Measurements from ENCODE around the gene LPCAT3. TPM values are rescaled to one million over a fixed set of nuclear protein-coding genes. Genes with fewer than 3 reads are reported as not detected.

Gene LPCAT3
- polyA plus RNA-seq, 2 of the 4 experiments (the other 2 are of a cell fraction), result 42.8 to 53.4 TPM

DNA sequence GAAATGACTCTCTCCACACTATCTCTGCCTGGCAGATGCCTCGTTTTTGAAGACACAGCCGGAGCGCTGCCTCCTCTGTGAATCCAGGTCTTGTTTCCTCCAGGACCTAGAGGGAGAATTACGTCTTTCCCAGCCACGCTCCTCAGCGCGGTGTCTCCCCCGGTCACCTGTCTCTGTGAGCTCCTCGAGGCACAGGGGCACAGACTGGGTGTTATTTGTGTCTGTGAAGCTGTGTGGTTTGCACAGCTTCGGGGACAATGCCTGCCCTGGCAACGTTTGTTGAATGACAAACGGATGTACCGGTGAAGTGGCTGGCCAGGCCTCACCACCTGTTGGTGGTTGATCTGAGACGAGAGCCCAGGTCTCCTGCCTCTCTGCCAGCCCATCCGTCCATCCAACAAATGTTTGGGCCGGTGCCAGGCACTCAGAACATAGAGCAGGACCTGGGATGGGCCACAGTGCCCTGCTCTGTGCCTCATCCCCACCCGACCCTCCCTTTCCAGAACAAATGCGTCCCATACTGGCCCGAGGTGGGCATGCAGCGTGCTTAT lies 61.0 kb downstream of the LPCAT3 start:
- POLR2A ChIA-PET, result no interaction called here
- H3K4me2 ChIP-seq, result no peak overlapping the region
- H3K9me3 ChIP-seq, result no peaks in the 10 kb centered on the region
- no peak overlapping the region for H3K4me3 ChIP-seq
- 79% methylated on average over 18 of the region's 20 CpGs for WGBS (ENCODE audit: missing lambda C conversion rate)
- no peak overlapping the region for H3K27ac ChIP-seq
- FAIRE-seq (no peak), ATAC-seq (no peak), DNase-seq (ENCODE audit: low read depth in 1 of 2, low spot score in 1 of 2) (no peak)
- no peak for TF ChIP-seq GATA3 (IDR thresholded peaks at IDR 0.05; ENCODE audit: borderline replicate concordance)
- CTCF ChIA-PET, result interaction anchor here (1.0 to 11.2 kb wide), 8 partner anchors 8 to 156 kb away, joined by 3 to 354 read pairs (median 8); partner anchors contain the start of genes C12orf57, RNU7-1 and SPSB2
- peaks cover 15% of the 10 kb centered on the region for H3K4me1 ChIP-seq

DNA sequence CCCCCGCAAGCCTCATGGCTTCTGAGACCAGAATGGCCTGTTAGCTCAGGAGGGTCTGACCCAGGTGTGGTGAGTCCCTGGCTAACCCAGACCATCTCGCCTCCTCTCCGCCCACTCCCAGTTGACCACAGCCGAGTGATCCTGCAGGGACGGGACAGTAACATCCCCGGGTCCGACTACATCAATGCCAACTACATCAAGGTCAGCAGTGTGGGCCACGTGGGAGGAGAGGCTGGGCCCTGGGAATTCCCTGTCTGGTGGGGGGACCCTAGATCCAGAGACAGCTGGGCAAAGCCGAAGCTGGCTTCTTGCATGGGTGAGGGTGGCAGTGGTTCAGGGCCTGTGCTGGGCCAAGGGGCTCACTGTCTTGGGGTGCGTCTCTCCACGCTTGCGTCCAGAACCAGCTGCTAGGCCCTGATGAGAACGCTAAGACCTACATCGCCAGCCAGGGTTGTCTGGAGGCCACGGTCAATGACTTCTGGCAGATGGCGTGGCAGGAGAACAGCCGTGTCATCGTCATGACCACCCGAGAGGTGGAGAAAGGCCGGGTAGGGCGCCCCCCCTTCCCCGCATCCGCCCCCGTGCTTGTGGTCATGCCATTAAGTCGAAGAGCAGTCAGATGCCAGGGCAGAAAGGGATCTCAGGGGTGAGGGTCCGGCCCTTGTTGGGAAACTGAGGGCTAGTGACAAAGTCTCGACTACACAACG lies 62.1 kb downstream of the LPCAT3 start:
- TF ChIP-seq MAFK (IDR thresholded peaks at IDR 0.05; ENCODE audit: partially characterized antibody) (no peak), CHD2 (IDR thresholded peaks at IDR 0.05; ENCODE audit: low read length, partially characterized antibody) (no peak)
- H3K4me2 ChIP-seq, result no peak overlapping the region
- no peak for DNase-seq (ENCODE audit: low read depth in 1 of 2, low spot score in 1 of 2)
- no peak for ATAC-seq
- no peaks in the 10 kb centered on the region for H3K9me3 ChIP-seq
- ChIA-PET CTCF (interaction anchor here (1.2 to 11.2 kb wide), 6 partner anchors 9 to 157 kb away, joined by 3 to 354 read pairs (median 11); partner anchors contain the start of genes C12orf57 and RNU7-1), POLR2A (interaction anchor here (1.3 kb wide), 1 partner anchor 10 kb away, joined by 4 read pairs; no protein-coding TSS in a partner anchor)
- no peak for FAIRE-seq
- H3K27ac ChIP-seq, result no peak overlapping the region
- peaks cover 5% of the 10 kb centered on the region for H3K4me1 ChIP-seq
- 80% methylated on average over 26 of the region's 28 CpGs for WGBS (ENCODE audit: missing lambda C conversion rate)
- H3K4me3 ChIP-seq, result no peak overlapping the region

DNA sequence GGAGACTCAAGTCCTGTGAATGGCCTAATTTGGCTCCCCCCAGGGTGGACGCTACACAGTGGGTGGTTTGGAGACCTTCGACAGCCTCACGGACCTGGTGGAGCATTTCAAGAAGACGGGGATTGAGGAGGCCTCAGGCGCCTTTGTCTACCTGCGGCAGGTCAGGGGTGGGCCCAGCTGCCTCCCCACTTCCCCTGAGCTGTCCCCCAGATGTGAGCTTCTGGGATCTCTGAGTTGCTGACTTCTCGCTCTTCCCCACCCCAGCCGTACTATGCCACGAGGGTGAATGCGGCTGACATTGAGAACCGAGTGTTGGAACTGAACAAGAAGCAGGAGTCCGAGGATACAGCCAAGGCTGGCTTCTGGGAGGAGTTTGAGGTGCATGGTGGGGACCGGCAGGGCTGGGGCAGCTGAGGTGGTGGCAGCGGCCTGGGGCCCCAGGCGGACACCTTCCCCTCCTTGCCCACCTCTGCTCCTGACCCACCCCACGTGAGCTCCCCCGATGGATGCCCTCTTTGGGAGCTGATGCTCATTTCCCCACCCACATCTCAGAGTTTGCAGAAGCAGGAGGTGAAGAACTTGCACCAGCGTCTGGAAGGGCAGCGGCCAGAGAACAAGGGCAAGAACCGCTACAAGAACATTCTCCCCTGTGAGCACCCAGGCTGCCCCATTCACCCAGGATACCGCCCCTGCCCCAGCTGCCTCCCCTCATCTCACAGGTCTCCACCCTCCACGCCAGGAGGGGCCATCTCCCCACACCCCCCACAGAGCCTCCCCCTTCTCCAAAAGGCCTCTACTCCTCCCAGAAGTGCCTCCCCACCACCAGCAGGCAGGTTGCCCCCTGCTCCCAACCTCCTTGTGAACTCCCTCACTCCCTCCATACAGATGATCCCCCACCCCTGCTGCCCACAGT lies 62.9 kb downstream of the LPCAT3 start:
- Histone ChIP-seq H3K9me3 (no peaks in the 10 kb centered on the region), H3K4me3 (no peak overlapping the region), H3K27ac (no peak overlapping the region), H3K4me1 (no peaks in the 10 kb centered on the region), H3K4me2 (no peak overlapping the region)
- DNase-seq (ENCODE audit: low read depth in 1 of 2, low spot score in 1 of 2) (no peak), ATAC-seq (no peak), FAIRE-seq (no peak)
- TF ChIP-seq MAFK (IDR thresholded peaks at IDR 0.05; ENCODE audit: partially characterized antibody), result no peak
- no peak for TF ChIP-seq MYC (IDR thresholded peaks at IDR 0.05; ENCODE audit: borderline replicate concordance, low read length)
- no peak for TF ChIP-seq SMC3 (IDR thresholded peaks at IDR 0.05)
- TF ChIP-seq RCOR1 (IDR thresholded peaks at IDR 0.05; ENCODE audit: low read depth, low read length), result no peak
- TF ChIP-seq, protein P1, sequence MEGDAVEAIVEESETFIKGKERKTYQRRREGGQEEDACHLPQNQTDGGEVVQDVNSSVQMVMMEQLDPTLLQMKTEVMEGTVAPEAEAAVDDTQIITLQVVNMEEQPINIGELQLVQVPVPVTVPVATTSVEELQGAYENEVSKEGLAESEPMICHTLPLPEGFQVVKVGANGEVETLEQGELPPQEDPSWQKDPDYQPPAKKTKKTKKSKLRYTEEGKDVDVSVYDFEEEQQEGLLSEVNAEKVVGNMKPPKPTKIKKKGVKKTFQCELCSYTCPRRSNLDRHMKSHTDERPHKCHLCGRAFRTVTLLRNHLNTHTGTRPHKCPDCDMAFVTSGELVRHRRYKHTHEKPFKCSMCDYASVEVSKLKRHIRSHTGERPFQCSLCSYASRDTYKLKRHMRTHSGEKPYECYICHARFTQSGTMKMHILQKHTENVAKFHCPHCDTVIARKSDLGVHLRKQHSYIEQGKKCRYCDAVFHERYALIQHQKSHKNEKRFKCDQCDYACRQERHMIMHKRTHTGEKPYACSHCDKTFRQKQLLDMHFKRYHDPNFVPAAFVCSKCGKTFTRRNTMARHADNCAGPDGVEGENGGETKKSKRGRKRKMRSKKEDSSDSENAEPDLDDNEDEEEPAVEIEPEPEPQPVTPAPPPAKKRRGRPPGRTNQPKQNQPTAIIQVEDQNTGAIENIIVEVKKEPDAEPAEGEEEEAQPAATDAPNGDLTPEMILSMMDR (IDR thresholded peaks at IDR 0.05), result no peak
- ChIA-PET POLR2A (interaction anchor here (1.3 kb wide), 1 partner anchor 9 kb away, joined by 4 read pairs; no protein-coding TSS in a partner anchor), CTCF (interaction anchor here (1.4 to 3.3 kb wide), 5 partner anchors 9 to 189 kb away, joined by 3 to 18 read pairs (median 11); partner anchors contain the start of genes C12orf57 and RNU7-1)
- WGBS (ENCODE audit: missing lambda C conversion rate), result 92% methylated on average over 22 of the region's 22 CpGs

DNA sequence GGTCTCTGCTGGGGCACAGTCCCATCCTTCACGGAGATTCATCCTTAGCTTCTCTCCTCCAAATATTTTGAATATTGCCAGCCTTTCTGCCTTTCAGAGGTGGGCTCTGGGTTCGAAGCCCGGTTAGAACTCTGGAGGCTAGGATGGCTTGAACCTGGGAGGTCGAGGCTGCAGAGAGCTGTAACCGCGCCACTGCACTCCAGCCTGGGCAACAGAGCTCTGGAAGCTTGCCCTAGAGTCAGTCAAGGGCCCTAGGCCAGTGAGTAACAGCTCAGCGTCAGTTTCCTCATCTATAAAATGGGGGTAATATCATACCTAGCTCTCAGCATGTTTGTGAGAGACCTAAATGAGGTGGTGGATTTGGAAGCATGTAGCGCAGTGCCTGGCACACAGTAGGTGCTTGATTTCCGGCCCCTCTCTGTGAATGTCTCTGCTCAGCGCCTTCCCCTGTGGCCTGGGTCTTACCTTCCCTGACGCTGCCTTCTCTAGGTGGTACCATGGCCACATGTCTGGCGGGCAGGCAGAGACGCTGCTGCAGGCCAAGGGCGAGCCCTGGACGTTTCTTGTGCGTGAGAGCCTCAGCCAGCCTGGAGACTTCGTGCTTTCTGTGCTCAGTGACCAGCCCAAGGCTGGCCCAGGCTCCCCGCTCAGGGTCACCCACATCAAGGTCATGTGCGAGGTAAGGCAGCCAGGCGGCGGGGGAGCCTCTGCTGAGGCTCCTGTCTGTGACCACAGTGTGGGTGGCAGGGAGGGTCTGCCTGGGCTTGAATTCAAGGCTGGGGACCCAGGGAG lies 63.8 kb downstream of the LPCAT3 start:
- no peaks in the 10 kb centered on the region for H3K4me1 ChIP-seq
- H3K4me2 ChIP-seq, result no peak overlapping the region
- WGBS (ENCODE audit: missing lambda C conversion rate), result 90% methylated on average over 21 of the region's 21 CpGs
- ATAC-seq (no peak), DNase-seq (ENCODE audit: low read depth in 1 of 2, low spot score in 1 of 2) (no peak), FAIRE-seq (no peak)
- ChIA-PET POLR2A (no interaction called here), CTCF (interaction anchor here (0.6 to 3.3 kb wide), 4 partner anchors 10 to 190 kb away, joined by 4 to 18 read pairs (median 8); partner anchors contain the start of genes C12orf57 and RNU7-1)
- H3K9me3 ChIP-seq, result no peaks in the 10 kb centered on the region
- TF ChIP-seq NR3C1 (IDR thresholded peaks at IDR 0.05) (no peak), ZNF302 (CRISPR knock-in tag; IDR thresholded peaks at IDR 0.05) (no peak), KDM5A (IDR thresholded peaks at IDR 0.05) (no peak), POLR2AphosphoS2 (conservative IDR thresholded peaks at IDR 0.05; ENCODE audit: low read length) (no peak)
- TF ChIP-seq, protein P2, sequence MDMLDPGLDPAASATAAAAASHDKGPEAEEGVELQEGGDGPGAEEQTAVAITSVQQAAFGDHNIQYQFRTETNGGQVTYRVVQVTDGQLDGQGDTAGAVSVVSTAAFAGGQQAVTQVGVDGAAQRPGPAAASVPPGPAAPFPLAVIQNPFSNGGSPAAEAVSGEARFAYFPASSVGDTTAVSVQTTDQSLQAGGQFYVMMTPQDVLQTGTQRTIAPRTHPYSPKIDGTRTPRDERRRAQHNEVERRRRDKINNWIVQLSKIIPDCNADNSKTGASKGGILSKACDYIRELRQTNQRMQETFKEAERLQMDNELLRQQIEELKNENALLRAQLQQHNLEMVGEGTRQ (IDR thresholded peaks at IDR 0.05), result no peak
- TF ChIP-seq, protein P3, sequence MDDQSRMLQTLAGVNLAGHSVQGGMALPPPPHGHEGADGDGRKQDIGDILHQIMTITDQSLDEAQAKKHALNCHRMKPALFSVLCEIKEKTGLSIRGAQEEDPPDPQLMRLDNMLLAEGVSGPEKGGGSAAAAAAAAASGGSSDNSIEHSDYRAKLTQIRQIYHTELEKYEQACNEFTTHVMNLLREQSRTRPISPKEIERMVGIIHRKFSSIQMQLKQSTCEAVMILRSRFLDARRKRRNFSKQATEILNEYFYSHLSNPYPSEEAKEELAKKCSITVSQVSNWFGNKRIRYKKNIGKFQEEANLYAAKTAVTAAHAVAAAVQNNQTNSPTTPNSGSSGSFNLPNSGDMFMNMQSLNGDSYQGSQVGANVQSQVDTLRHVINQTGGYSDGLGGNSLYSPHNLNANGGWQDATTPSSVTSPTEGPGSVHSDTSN (IDR thresholded peaks at IDR 0.05), result no peak
- TF ChIP-seq, protein P4, sequence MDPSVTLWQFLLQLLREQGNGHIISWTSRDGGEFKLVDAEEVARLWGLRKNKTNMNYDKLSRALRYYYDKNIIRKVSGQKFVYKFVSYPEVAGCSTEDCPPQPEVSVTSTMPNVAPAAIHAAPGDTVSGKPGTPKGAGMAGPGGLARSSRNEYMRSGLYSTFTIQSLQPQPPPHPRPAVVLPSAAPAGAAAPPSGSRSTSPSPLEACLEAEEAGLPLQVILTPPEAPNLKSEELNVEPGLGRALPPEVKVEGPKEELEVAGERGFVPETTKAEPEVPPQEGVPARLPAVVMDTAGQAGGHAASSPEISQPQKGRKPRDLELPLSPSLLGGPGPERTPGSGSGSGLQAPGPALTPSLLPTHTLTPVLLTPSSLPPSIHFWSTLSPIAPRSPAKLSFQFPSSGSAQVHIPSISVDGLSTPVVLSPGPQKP (IDR thresholded peaks at IDR 0.05; ENCODE audit: low read depth, low read length), result no peak
- no peak overlapping the region for H3K4me3 ChIP-seq
- H3K27ac ChIP-seq, result no peak overlapping the region
